ENCODE data around the gene BSG. TPM values are rescaled to one million over a fixed set of nuclear protein-coding genes. Genes with fewer than 3 reads are reported as not detected.

The BSG gene
- total RNA-seq, 1 donor from 2014 or later = 366 TPM

DNA sequence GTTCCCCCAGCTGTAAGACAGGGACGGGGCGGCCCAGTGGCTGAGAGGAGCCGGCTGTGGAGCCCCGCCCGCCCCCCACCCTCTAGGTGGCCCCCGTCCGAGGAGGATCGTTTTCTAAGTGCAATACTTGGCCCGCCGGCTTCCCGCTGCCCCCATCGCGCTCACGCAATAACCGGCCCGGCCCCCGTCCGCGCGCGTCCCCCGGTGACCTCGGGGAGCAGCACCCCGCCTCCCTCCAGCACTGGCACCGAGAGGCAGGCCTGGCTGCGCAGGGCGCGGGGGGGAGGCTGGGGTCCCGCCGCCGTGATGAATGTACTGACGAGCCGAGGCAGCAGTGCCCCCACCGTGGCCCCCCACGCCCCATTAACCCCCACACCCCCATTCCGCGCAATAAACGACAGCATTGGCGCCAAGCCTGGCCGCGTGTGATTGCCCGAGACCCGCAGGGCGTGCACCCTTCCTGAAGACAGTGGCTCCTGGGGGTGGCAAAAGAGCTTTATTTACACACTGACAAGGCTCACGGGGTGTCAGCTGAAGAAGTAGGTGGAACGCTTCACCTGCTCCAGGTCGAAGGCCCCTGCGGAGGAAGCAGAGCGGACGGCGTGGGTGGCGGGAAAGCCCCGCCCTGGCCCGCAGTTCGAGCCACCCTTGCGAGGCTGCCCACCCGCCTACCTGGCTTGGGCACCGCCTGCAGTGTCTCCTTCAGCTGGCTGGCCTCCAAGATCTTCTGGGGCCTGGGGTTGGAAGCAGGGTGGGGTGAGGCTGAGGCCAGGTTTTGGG lies 44.5 kb downstream of the BSG start:
- ATAC-seq (no peak), DNase-seq (no peak)
- intact Hi-C loops (cut with DNase I) = no loop called here
- Histone ChIP-seq H3K36me3 (peaks cover 43% of the 10 kb centered on the region), H3K27me3 (ENCODE audit: low read depth) (peaks cover 4% of the 10 kb centered on the region), H3K27ac (no peak overlapping the region), H3K4me1 (peaks cover 3% of the 10 kb centered on the region), H3K4me3 (no peak overlapping the region), H3K9me3 (no peaks in the 10 kb centered on the region)
- TF ChIP-seq, protein P1, sequence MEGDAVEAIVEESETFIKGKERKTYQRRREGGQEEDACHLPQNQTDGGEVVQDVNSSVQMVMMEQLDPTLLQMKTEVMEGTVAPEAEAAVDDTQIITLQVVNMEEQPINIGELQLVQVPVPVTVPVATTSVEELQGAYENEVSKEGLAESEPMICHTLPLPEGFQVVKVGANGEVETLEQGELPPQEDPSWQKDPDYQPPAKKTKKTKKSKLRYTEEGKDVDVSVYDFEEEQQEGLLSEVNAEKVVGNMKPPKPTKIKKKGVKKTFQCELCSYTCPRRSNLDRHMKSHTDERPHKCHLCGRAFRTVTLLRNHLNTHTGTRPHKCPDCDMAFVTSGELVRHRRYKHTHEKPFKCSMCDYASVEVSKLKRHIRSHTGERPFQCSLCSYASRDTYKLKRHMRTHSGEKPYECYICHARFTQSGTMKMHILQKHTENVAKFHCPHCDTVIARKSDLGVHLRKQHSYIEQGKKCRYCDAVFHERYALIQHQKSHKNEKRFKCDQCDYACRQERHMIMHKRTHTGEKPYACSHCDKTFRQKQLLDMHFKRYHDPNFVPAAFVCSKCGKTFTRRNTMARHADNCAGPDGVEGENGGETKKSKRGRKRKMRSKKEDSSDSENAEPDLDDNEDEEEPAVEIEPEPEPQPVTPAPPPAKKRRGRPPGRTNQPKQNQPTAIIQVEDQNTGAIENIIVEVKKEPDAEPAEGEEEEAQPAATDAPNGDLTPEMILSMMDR (IDR thresholded peaks at IDR 0.05) = no peak

GRCh38 chr19:617551-618246 lies 45.3 kb downstream of the BSG start:
- intact Hi-C loops (cut with DNase I) = no loop called here
- H3K4me3 ChIP-seq = no peak overlapping the region
- no peaks in the 10 kb centered on the region for H3K9me3 ChIP-seq
- ATAC-seq = no peak
- peaks cover 51% of the 10 kb centered on the region for H3K36me3 ChIP-seq
- peaks cover 3% of the 10 kb centered on the region for H3K4me1 ChIP-seq
- H3K27ac ChIP-seq = no peak overlapping the region
- TF ChIP-seq, protein P1 (IDR thresholded peaks at IDR 0.05) = no peak
- DNase-seq = no peak
- peaks cover 4% of the 10 kb centered on the region for H3K27me3 ChIP-seq (ENCODE audit: low read depth)

DNA sequence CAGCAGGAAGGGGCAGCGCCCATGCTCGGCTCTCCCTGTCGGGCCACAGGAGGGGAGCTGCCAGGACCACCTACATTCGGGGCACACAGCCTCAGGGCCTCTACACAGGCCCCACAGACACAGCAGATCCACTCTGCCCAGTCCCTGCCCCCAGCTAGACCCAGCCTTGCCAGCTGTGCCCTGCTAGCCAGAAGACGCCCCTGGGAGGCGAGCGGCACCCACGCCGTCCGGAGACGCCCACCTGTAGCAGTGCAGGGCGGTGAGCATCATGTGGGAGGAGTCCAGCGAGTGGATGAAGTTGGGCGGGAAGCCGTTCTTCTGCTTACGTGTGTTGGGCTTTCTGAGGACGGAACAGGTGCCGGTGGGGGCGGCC lies 45.8 kb downstream of the BSG start:
- ATAC-seq = no peak
- H3K4me1 ChIP-seq = peaks cover 3% of the 10 kb centered on the region
- DNase-seq = no peak

DNA sequence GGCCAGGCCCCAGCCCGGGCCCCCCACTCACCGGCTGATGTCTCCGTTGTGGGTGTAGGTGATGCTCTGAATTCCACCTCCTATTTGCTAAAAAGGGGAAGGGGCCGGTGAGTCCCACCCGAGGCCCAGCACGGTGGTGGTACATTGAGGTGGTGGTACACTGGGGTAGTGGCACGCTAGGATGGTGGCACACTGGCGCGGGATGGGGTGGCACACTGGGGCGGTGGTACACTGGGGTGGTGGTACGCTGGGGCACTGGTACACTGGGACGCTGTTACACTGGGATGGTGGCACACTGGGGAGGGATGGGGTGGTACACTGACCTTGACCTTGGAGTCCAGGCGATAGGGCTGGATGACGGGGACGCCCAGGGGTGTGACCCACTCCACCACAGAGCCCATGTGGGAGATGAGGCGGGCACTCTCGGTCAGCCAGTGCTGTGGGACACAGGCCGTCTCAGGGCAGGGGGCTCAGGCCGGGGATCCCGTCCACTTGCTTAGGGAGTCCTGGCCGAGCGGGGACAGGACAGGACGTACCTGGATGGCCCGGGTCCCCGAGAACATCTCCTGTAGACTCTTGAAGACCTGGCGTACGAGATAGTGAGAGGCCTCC lies 46.4 kb downstream of the BSG start:
- H3K27ac ChIP-seq = no peak overlapping the region
- peaks cover 62% of the 10 kb centered on the region for H3K36me3 ChIP-seq
- ATAC-seq (no peak), DNase-seq (no peak)
- H3K4me3 ChIP-seq = no peak overlapping the region
- peaks cover 3% of the 10 kb centered on the region for H3K4me1 ChIP-seq
- intact Hi-C loops (cut with DNase I) = no loop called here
- H3K27me3 ChIP-seq (ENCODE audit: low read depth) = peaks cover 4% of the 10 kb centered on the region
- H3K9me3 ChIP-seq = no peaks in the 10 kb centered on the region
- TF ChIP-seq, protein P1 (IDR thresholded peaks at IDR 0.05) = no peak

More for the DNA sequence above, 45.8 kb downstream of the BSG start:
- H3K4me3 ChIP-seq = no peak overlapping the region
- TF ChIP-seq, protein P1 (IDR thresholded peaks at IDR 0.05) = no peak
- no peaks in the 10 kb centered on the region for H3K9me3 ChIP-seq
- intact Hi-C loops (cut with DNase I) = no loop called here
- peaks cover 4% of the 10 kb centered on the region for H3K27me3 ChIP-seq (ENCODE audit: low read depth)
- peaks cover 56% of the 10 kb centered on the region for H3K36me3 ChIP-seq
- no peak overlapping the region for H3K27ac ChIP-seq

- Histone ChIP-seq H3K4me1 (peaks cover 3% of the 10 kb centered on the region), H3K36me3 (peaks cover 68% of the 10 kb centered on the region), H3K4me3 (no peak overlapping the region), H3K9me3 (no peaks in the 10 kb centered on the region), H3K27ac (no peak overlapping the region), H3K27me3 (ENCODE audit: low read depth) (peaks cover 4% of the 10 kb centered on the region)
- ATAC-seq (no peak), DNase-seq (no peak)
- TF ChIP-seq, protein P1 (IDR thresholded peaks at IDR 0.05) = no peak
- intact Hi-C loops (cut with DNase I) = no loop called here
Observed at GRCh38 chr19:619286-620002, 47.0 kb downstream of the BSG start.
